Hematopoietic multipotent progenitor cell treated with erythropoietin and hydrocortisone succinate and interleukin-3 and kit ligand, for 8 days (in vitro differentiated cells): ENCODE measurements around the gene SRP72.

ENCODE experiments used
- DNase-seq: peaks from one replicate; pipeline ENCODE4 v3.0.0-alpha.2; 2015

SRP72 gene

GRCh38 chr4:56551516-56551915 lies 84.1 kb downstream of the SRP72 start:
- no peak for DNase-seq

GRCh38 chr4:56552273-56552672 lies 84.9 kb downstream of the SRP72 start:
- DNase-seq = no peak
